Thyroid gland (tissue), 4 donors: ENCODE results near the gene ACADSB.

Source experiments
- CTCF ChIP-seq, 6 experiments: fragments of 200-600 bp in 3 of 6; fragments of 450-650 bp in 3 of 6; sonication (generic) in 3 of 6; IDR thresholded peaks; one replicate each; pipeline ENCODE4 v1.5.1; 2016 to 2019; ENCODE audit warnings: antibody characterized with exemption in 6 of 6, mild to moderate bottlenecking in 2 of 6, inconsistent platforms in 1 of 6, moderate library complexity in 1 of 6
- POLR2A ChIP-seq, 2 donors: fragments of 450-650 bp; IDR thresholded peaks; one replicate each; pipeline ENCODE4 v1.6.1; 2017; ENCODE audit warnings: antibody characterized with exemption in 2 of 2, mild to moderate bottlenecking in 2 of 2, moderate library complexity in 1 of 2

GRCh38 chr10:123069246-123069986 is 60.6 kb downstream of the ACADSB start:
- TF ChIP-seq CTCF (IDR thresholded peaks at IDR 0.05) (no peak), POLR2A (IDR thresholded peaks at IDR 0.05) (no peak)
